SK-N-SH (cell line): Measurements from ENCODE around the gene CAPN9. TPM values are rescaled to one million over a fixed set of nuclear protein-coding genes. Genes with fewer than 3 reads are reported as not detected.

Experiments
- CTCF ChIA-PET: fragments of 300-600, 350-600 bp; formaldehyde crosslinking; extraction: SDS; loops from one replicate; lab custom pipeline; 2021; lab: Yijun Ruan, JAX
- POLR2A ChIA-PET: fragments of 350-600 bp; sonication (Branson Sonifier 250); formaldehyde crosslinking; extraction: SDS; loops from one replicate; lab custom pipeline; 2020; ENCODE audit warnings: antibody characterized with exemption, inconsistent platforms; lab: Yijun Ruan, JAX
- DNase-seq: peaks from one replicate; pipeline ENCODE4 v3.0.0; 2012
- H2AFZ ChIP-seq: fragments of 200-600 bp; sonication (generic); 2 replicates; pipeline ENCODE4 v1.8.1; 2016; ENCODE audit warnings: antibody characterized with exemption, mild to moderate bottlenecking, low read depth
- H3F3A ChIP-seq: fragments of 200-600 bp; sonication (generic); replicated peaks from 2 replicates; pipeline ENCODE3; 2016; ENCODE audit warnings: antibody characterized with exemption, mild to moderate bottlenecking; ENCODE audit not compliant: insufficient read depth
- H3K27ac ChIP-seq, 2 experiments: fragments of 200-500 bp in 1 of 2; fragments of 200-600 bp in 1 of 2; sonication (Bioruptor generic) in 1 of 2; sonication (generic), shearing (Covaris generic) in 1 of 2; 2 replicates each; pipeline versions ENCODE4 v1.5.1 to v1.6.1; 2014 to 2016; ENCODE audit warnings: low read depth in 2 of 2, inconsistent platforms in 1 of 2, low read length in 1 of 2, mild to moderate bottlenecking in 1 of 2, mixed read lengths in 1 of 2
- H3K27me3 ChIP-seq: fragments of 200-600 bp; sonication (generic), shearing (Covaris generic); 2 replicates; pipeline ENCODE4 v1.6.1; 2016; ENCODE audit warnings: mixed run types; ENCODE audit not compliant: insufficient read depth
- H3K36me3 ChIP-seq, 2 experiments: fragments of 200-500 bp in 1 of 2; fragments of 200-600 bp in 1 of 2; sonication (Bioruptor generic) in 1 of 2; sonication (generic) in 1 of 2; replicated peaks in 1 of 2; 2 replicates each; pipeline versions ENCODE3 to v1.5.1; 2014 to 2016; ENCODE audit warnings: low read length in 1 of 2, mild to moderate bottlenecking in 1 of 2; ENCODE audit not compliant: insufficient read depth in 2 of 2, control insufficient read depth in 1 of 2
- H3K4me1 ChIP-seq, 2 experiments: fragments of 200-500 bp in 1 of 2; fragments of 200-600 bp in 1 of 2; sonication (Bioruptor generic) in 1 of 2; sonication (generic), shearing (Covaris generic) in 1 of 2; 2 replicates each; pipeline versions ENCODE4 v1.5.1 to v1.6.1; 2014 to 2016; ENCODE audit warnings: low read depth in 1 of 2, low read length in 1 of 2, mixed run types in 1 of 2; ENCODE audit not compliant: insufficient read depth in 2 of 2, control insufficient read depth in 1 of 2
- H3K4me2 ChIP-seq: fragments of 200-600 bp; sonication (generic), shearing (Covaris generic); 2 replicates; pipeline ENCODE4 v1.6.1; 2017; ENCODE audit warnings: mixed run types
- H3K4me3 ChIP-seq, 2 experiments: fragments of 200-500 bp in 1 of 2; fragments of 200-600 bp in 1 of 2; sonication (Bioruptor generic) in 1 of 2; sonication (generic), shearing (Covaris generic) in 1 of 2; 2 replicates each; pipeline versions ENCODE4 v1.5.1 to v1.8.1; 2014 to 2016; ENCODE audit warnings: low read depth in 2 of 2, inconsistent platforms in 1 of 2, low read length in 1 of 2, mild to moderate bottlenecking in 1 of 2, mixed read lengths in 1 of 2, moderate library complexity in 1 of 2
- H3K79me2 ChIP-seq: fragments of 200-600 bp; sonication (generic); 2 replicates; pipeline ENCODE4 v1.8.1; 2017; ENCODE audit warnings: mild to moderate bottlenecking; ENCODE audit not compliant: insufficient read depth
- H3K9ac ChIP-seq: fragments of 200-600 bp; sonication (generic); 2 replicates; pipeline ENCODE4 v1.6.1; 2017; ENCODE audit warnings: mixed run types
- H3K9me2 ChIP-seq: fragments of 200-600 bp; sonication (generic); 2 replicates; pipeline ENCODE4 v1.6.1; 2017; ENCODE audit warnings: mixed run types
- H3K9me3 ChIP-seq: fragments of 200-600 bp; sonication (generic); 2 replicates; pipeline ENCODE4 v1.6.1; 2017; ENCODE audit warnings: mixed run types, mild to moderate bottlenecking, moderate library complexity
- H4K20me1 ChIP-seq: fragments of 200-600 bp; sonication (generic); 2 replicates; pipeline ENCODE4 v1.6.1; 2017; ENCODE audit warnings: mild to moderate bottlenecking, mixed run types; ENCODE audit not compliant: insufficient read depth
- CHD2 ChIP-seq: fragments of 150-350 bp; IDR thresholded peaks from 2 replicates; pipeline ENCODE4 v1.6.1; 2018; ENCODE audit warnings: low read length; ENCODE audit not compliant: partially characterized antibody
- ELF1 ChIP-seq: IDR thresholded peaks from 2 replicates; pipeline ENCODE4 v1.4.0; 2012
- EP300 ChIP-seq, 2 experiments: IDR thresholded peaks; 2 replicates each; pipeline versions ENCODE4 v1.4.0 to v1.6.1; 2012; ENCODE audit warnings: borderline replicate concordance in 1 of 2, low read depth in 1 of 2, low read length in 1 of 2
- EZH2phosphoT487 ChIP-seq: fragments of 200-600 bp; sonication (generic); IDR thresholded peaks from 2 replicates; pipeline ENCODE4 v1.6.1; 2017; ENCODE audit warnings: low read depth, mixed run types, mild to moderate bottlenecking, antibody characterized with exemption, moderate library complexity, borderline replicate concordance
- FOXJ3 ChIP-seq: sonication (generic); formaldehyde crosslinking; IDR thresholded peaks from 2 replicates; pipeline ENCODE4 v1.5.1; 2020; ENCODE audit warnings: mild to moderate bottlenecking, missing genetic modification reagents
- GATA2 ChIP-seq: sonication (generic); formaldehyde crosslinking; IDR thresholded peaks from 2 replicates; pipeline ENCODE4 v1.5.0; 2020; ENCODE audit warnings: mild to moderate bottlenecking, missing genetic modification reagents
- JUND ChIP-seq: IDR thresholded peaks from 2 replicates; pipeline ENCODE4 v1.4.0; 2012
- MXI1 ChIP-seq: IDR thresholded peaks from 2 replicates; pipeline ENCODE4 v1.6.1; 2012; ENCODE audit warnings: mild to moderate bottlenecking, low read depth, low read length, improper control_type of control experiment
- SIN3A ChIP-seq: IDR thresholded peaks from 2 replicates; pipeline ENCODE4 v1.6.1; 2012; ENCODE audit warnings: low read depth, mild to moderate bottlenecking, low read length, moderate library complexity, borderline replicate concordance
- SMC3 ChIP-seq: IDR thresholded peaks from 2 replicates; pipeline ENCODE4 v1.6.1; 2012; ENCODE audit warnings: low read depth, low read length, improper control_type of control experiment
- TAF1 ChIP-seq: IDR thresholded peaks from 2 replicates; pipeline ENCODE4 v1.6.1; 2012; ENCODE audit warnings: low read depth, mild to moderate bottlenecking, low read length, moderate library complexity, borderline replicate concordance
- WGBS: methylation state at CpG from one replicate; pipeline ENCODE4 v1.1.6; 2017; ENCODE audit warnings: low lambda C conversion rate; 5-methylcytosine and 5-hydroxymethylcytosine counted together
- polyA plus RNA-seq, 3 experiments: library from polyadenylated mRNA; depleted of rRNA; stranded (reverse); fragments of >200 nt; gene quantifications; 2 replicates each; pipeline ENCODE4 v1.2.3, GENCODE V29; 2012
- TF ChIP-seq, protein P1 (sequence below): IDR thresholded peaks from 2 replicates; pipeline ENCODE4 v1.4.0; 2012; ENCODE audit warnings: low read depth, borderline replicate concordance
- TF ChIP-seq, protein P2 (sequence below): IDR thresholded peaks from 2 replicates; pipeline ENCODE4 v1.6.1; 2012; ENCODE audit warnings: mild to moderate bottlenecking, low read depth, low read length, moderate library complexity
- TF ChIP-seq, protein P3 (sequence below): IDR thresholded peaks from 2 replicates; pipeline ENCODE4 v1.4.0; 2012; ENCODE audit warnings: low read depth
- TF ChIP-seq, protein P4 (sequence below): IDR thresholded peaks from 2 replicates; pipeline ENCODE4; 2012

Gene CAPN9, protein sequence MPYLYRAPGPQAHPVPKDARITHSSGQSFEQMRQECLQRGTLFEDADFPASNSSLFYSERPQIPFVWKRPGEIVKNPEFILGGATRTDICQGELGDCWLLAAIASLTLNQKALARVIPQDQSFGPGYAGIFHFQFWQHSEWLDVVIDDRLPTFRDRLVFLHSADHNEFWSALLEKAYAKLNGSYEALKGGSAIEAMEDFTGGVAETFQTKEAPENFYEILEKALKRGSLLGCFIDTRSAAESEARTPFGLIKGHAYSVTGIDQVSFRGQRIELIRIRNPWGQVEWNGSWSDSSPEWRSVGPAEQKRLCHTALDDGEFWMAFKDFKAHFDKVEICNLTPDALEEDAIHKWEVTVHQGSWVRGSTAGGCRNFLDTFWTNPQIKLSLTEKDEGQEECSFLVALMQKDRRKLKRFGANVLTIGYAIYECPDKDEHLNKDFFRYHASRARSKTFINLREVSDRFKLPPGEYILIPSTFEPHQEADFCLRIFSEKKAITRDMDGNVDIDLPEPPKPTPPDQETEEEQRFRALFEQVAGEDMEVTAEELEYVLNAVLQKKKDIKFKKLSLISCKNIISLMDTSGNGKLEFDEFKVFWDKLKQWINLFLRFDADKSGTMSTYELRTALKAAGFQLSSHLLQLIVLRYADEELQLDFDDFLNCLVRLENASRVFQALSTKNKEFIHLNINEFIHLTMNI
- polyA plus RNA-seq (2012; rRNA removed), result not detected in 2 replicates
- polyA plus RNA-seq (2012; cell fraction: cytosol; rRNA removed), result not detected in 2 replicates
- not detected in 2 replicates for polyA plus RNA-seq (2012; cell fraction: nucleus; rRNA removed)

DNA sequence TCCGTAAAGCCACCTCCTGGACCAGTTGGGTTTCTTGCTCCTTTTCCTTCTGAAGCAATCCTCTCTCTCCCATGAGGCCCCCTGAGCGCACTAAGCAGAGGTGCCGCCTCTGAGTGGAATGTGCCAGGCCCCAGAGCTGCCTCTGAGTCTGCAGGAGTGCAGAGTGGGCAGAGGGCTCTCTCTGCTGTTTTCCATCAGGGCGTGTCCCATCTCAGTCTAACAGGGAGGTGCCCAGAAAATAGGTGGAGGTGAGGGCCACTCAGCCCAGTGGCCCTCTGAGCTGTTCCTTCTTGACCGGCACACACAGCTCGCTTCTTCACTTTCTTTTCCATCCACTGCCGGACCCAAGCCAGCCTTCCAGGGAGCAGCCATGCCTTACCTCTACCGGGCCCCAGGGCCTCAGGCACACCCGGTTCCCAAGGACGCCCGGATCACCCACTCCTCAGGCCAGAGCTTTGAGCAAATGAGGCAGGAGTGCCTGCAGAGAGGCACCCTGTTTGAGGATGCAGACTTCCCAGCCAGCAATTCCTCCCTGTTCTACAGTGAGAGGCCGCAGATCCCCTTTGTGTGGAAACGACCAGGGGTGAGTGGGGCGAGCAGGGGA, at the start of gene CAPN9:
Gene CAPN9, plus strand, starts transcription at position 262 of the 604 bp plus-strand sequence. Its CDS starts 109 bp downstream, at position 371.
- no peak for DNase-seq
- H4K20me1 ChIP-seq, result no peaks in the 10 kb centered on the region
- H3K9ac ChIP-seq, result no peak within 1 kb of the TSS
- no peak within 1 kb of the TSS for H3K4me3 ChIP-seq
- TF ChIP-seq FOXJ3 (no peak), SIN3A (no peak), CHD2 (no peak), SMC3 (no peak), EZH2phosphoT487 (no peak), GATA2 (no peak), JUND (no peak), TAF1 (no peak), EP300 (IDR thresholded peaks at IDR 0.05; ENCODE audit: borderline replicate concordance in 1 of 2, low read depth in 1 of 2, low read length in 1 of 2) (no peak), ELF1 (no peak), MXI1 (no peak)
- TF ChIP-seq, protein P1, sequence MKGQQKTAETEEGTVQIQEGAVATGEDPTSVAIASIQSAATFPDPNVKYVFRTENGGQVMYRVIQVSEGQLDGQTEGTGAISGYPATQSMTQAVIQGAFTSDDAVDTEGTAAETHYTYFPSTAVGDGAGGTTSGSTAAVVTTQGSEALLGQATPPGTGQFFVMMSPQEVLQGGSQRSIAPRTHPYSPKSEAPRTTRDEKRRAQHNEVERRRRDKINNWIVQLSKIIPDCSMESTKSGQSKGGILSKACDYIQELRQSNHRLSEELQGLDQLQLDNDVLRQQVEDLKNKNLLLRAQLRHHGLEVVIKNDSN, result no peak
- TF ChIP-seq, protein P2, sequence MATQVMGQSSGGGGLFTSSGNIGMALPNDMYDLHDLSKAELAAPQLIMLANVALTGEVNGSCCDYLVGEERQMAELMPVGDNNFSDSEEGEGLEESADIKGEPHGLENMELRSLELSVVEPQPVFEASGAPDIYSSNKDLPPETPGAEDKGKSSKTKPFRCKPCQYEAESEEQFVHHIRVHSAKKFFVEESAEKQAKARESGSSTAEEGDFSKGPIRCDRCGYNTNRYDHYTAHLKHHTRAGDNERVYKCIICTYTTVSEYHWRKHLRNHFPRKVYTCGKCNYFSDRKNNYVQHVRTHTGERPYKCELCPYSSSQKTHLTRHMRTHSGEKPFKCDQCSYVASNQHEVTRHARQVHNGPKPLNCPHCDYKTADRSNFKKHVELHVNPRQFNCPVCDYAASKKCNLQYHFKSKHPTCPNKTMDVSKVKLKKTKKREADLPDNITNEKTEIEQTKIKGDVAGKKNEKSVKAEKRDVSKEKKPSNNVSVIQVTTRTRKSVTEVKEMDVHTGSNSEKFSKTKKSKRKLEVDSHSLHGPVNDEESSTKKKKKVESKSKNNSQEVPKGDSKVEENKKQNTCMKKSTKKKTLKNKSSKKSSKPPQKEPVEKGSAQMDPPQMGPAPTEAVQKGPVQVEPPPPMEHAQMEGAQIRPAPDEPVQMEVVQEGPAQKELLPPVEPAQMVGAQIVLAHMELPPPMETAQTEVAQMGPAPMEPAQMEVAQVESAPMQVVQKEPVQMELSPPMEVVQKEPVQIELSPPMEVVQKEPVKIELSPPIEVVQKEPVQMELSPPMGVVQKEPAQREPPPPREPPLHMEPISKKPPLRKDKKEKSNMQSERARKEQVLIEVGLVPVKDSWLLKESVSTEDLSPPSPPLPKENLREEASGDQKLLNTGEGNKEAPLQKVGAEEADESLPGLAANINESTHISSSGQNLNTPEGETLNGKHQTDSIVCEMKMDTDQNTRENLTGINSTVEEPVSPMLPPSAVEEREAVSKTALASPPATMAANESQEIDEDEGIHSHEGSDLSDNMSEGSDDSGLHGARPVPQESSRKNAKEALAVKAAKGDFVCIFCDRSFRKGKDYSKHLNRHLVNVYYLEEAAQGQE, result no peak
- TF ChIP-seq, protein P3, sequence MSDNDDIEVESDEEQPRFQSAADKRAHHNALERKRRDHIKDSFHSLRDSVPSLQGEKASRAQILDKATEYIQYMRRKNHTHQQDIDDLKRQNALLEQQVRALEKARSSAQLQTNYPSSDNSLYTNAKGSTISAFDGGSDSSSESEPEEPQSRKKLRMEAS, result no peak
- TF ChIP-seq, protein P4, sequence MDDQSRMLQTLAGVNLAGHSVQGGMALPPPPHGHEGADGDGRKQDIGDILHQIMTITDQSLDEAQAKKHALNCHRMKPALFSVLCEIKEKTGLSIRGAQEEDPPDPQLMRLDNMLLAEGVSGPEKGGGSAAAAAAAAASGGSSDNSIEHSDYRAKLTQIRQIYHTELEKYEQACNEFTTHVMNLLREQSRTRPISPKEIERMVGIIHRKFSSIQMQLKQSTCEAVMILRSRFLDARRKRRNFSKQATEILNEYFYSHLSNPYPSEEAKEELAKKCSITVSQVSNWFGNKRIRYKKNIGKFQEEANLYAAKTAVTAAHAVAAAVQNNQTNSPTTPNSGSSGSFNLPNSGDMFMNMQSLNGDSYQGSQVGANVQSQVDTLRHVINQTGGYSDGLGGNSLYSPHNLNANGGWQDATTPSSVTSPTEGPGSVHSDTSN, result no peak
- no peaks in the 10 kb centered on the region for H3F3A ChIP-seq
- no peak within 1 kb of the TSS for H3K4me2 ChIP-seq
- 65% methylated on average over 13 of the region's 14 CpGs for WGBS
- no peaks in the 10 kb centered on the region for H3K9me2 ChIP-seq
- H3K27me3 ChIP-seq, result no peaks in the 10 kb centered on the region
- H2AFZ ChIP-seq, result no peak within 1 kb of the TSS
- ChIA-PET CTCF (interaction anchor here (0.8 to 1.1 kb wide), 2 partner anchors 50 to 105 kb away, joined by 3 read pairs; partner anchors contain the start of gene COG2), POLR2A (no interaction called here)
- H3K36me3 ChIP-seq, result no peaks in the 10 kb centered on the region
- H3K4me1 ChIP-seq, result peaks cover 0 to 18% of the 10 kb centered on the region in 2 experiments; a peak in 1 of 4 replicates
- H3K9me3 ChIP-seq, result no peaks in the 10 kb centered on the region
- H3K79me2 ChIP-seq, result no peaks in the 10 kb centered on the region
- H3K27ac ChIP-seq, result no peak within 1 kb of the TSS
